ENCODE results near the gene SLC9C2.
A peak's percentile ranks its signal among the peaks of the same experiment; 100 is the strongest.

SLC9C2 gene

DNA sequence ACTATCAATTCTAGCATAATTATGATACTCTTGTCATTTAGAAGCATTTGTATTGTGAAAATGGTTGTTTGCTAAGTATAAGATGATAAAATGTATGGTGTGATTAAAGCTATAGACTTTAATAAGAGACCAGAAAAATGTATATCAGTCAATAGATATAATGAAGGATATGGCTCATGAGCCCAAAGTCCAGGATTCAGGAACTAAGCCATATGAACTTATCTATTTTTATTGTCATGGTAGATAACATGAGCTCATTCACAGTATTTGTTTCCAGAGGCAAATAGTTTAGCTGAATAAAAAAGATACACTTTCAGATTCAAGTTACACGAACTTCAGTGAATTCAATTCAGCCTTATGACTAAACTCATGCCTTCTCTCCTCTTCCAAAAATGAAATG lies 93.1 kb downstream of the SLC9C2 start:
- no peak overlapping the region for H3K4me3 ChIP-seq (ENCODE audit: low read depth, low read length)
- no peak for DNase-seq (ENCODE audit: low read depth, low spot score)
- TF ChIP-seq, protein P1, sequence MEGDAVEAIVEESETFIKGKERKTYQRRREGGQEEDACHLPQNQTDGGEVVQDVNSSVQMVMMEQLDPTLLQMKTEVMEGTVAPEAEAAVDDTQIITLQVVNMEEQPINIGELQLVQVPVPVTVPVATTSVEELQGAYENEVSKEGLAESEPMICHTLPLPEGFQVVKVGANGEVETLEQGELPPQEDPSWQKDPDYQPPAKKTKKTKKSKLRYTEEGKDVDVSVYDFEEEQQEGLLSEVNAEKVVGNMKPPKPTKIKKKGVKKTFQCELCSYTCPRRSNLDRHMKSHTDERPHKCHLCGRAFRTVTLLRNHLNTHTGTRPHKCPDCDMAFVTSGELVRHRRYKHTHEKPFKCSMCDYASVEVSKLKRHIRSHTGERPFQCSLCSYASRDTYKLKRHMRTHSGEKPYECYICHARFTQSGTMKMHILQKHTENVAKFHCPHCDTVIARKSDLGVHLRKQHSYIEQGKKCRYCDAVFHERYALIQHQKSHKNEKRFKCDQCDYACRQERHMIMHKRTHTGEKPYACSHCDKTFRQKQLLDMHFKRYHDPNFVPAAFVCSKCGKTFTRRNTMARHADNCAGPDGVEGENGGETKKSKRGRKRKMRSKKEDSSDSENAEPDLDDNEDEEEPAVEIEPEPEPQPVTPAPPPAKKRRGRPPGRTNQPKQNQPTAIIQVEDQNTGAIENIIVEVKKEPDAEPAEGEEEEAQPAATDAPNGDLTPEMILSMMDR (IDR thresholded peaks at IDR 0.05; ENCODE audit: insufficient read depth, low read length, missing control alignments): no peak
- ChIA-PET CTCF (interaction anchor here (1.2 to 1.7 kb wide), 2 partner anchors 9 to 78 kb away, joined by 3 to 4 read pairs; no protein-coding TSS in a partner anchor), POLR2A (no interaction called here)

DNA sequence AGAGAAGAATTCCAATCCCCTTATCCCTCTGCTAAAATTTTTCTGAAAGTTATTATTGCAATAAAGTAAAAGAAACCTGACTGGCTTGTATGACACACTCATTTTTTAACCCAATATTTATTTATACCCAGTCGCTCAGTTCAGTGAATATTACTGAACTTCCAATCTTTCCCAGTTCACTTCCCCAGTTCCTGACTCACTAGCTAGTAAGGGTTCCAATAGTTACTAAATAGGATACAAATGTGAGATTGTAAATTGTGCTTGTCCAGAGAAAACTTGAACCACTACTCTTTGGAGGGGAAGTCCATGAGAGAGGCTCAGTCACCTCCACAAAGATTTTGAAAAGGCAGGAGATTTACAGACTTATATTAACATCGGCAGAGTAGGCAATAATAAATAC lies 94.3 kb downstream of the SLC9C2 start:
- ChIA-PET CTCF (no interaction called here), POLR2A (no interaction called here)
- no peak for DNase-seq (ENCODE audit: low read depth, low spot score)
- TF ChIP-seq, protein P1 (IDR thresholded peaks at IDR 0.05; ENCODE audit: insufficient read depth, low read length, missing control alignments): no peak
- H3K4me3 ChIP-seq (ENCODE audit: low read depth, low read length): no peak overlapping the region

GRCh38 chr1:173507847-173508209 lies 95.0 kb downstream of the SLC9C2 start:
- ChIA-PET CTCF (no interaction called here), POLR2A (no interaction called here)
- DNase-seq (ENCODE audit: low read depth, low spot score): no peak
- H3K4me3 ChIP-seq (ENCODE audit: low read depth, low read length): no peak overlapping the region
- TF ChIP-seq, protein P1 (IDR thresholded peaks at IDR 0.05; ENCODE audit: insufficient read depth, low read length, missing control alignments): no peak

DNA sequence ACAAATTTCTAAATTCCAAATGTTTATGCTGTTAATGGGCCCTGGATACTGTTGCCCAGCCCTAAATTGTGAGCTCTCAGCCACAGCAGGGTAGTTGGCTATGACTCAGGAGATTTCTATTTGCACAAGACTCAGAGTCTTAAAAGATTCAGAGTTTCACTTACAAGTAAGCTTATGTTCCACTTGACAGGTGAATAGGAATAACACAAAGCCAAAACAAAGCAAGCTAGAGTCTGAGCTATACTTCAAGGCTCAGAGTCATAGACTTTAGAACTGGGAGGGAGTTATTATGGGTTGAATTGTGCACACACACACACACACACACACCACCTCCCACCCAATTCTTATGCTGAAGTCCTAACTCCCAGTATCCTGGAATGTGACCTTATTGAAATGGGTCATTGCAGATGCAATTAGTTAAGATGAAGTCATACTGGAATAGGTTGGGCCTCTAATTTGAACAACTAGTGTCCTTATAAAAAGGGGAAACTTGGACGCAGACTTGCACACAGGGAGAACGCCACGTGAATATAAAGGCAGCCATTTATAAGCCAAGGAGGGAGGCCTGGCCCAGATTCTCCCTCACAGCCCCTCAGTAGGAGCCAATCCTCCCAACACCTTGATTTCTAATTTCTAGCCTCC lies 95.5 kb downstream of the SLC9C2 start:
- POLR2A ChIA-PET: no interaction called here
- peak; percentile 50 for DNase-seq (ENCODE audit: low read depth, low spot score)
- CTCF ChIA-PET: no interaction called here
- TF ChIP-seq, protein P1 (IDR thresholded peaks at IDR 0.05; ENCODE audit: insufficient read depth, low read length, missing control alignments): no peak
- H3K4me3 ChIP-seq (ENCODE audit: low read depth, low read length): no peak overlapping the region

- no peak for DNase-seq (ENCODE audit: low read depth, low spot score)
- no peak overlapping the region for H3K4me3 ChIP-seq (ENCODE audit: low read depth, low read length)
- POLR2A ChIA-PET: no interaction called here
- CTCF ChIA-PET: interaction anchor here (1.8 kb wide), 1 partner anchor 11 kb away, joined by 7 read pairs; no protein-coding TSS in a partner anchor
- TF ChIP-seq, protein P1 (IDR thresholded peaks at IDR 0.05; ENCODE audit: insufficient read depth, low read length, missing control alignments): no peak
Measured at GRCh38 chr1:173506437-173506836, 96.4 kb downstream of the SLC9C2 start.

GRCh38 chr1:173505391-173505790 lies 97.5 kb downstream of the SLC9C2 start:
- ChIA-PET POLR2A (no interaction called here), CTCF (interaction anchor here (1.0 to 1.8 kb wide), 2 partner anchors 10 to 76 kb away, joined by 3 to 7 read pairs; no protein-coding TSS in a partner anchor)
- TF ChIP-seq, protein P1 (IDR thresholded peaks at IDR 0.05; ENCODE audit: insufficient read depth, low read length, missing control alignments): no peak
- no peak for DNase-seq (ENCODE audit: low read depth, low spot score)
- no peak overlapping the region for H3K4me3 ChIP-seq (ENCODE audit: low read depth, low read length)
